Lower leg skin (tissue), 4 donors: ENCODE results near the gene MPST. TPM values are rescaled to one million over a fixed set of nuclear protein-coding genes. Genes with fewer than 3 reads are reported as not detected.

Experiments
- DNase-seq, 2 donors: peaks; one replicate each; pipeline ENCODE4 v3.0.0-alpha.2; 2019; ENCODE audit warnings: low spot score in 2 of 2
- H3K4me3 ChIP-seq: fragments of 200-600 bp; sonication (generic); 2 replicates; pipeline ENCODE4 v1.5.1; 2017; ENCODE audit warnings: mild to moderate bottlenecking, low read depth; ENCODE audit not compliant: poor library complexity, severe bottlenecking
- CTCF ChIP-seq, 3 donors: fragments of 450-650 bp; IDR thresholded peaks; one replicate each; pipeline ENCODE4 v1.5.1; 2016; ENCODE audit warnings: antibody characterized with exemption in 3 of 3, mild to moderate bottlenecking in 3 of 3, moderate library complexity in 2 of 3
- POLR2A ChIP-seq, 2 donors: fragments of 450-650 bp; IDR thresholded peaks; one replicate each; pipeline ENCODE4 v1.6.1; 2016 to 2017; ENCODE audit warnings: antibody characterized with exemption in 2 of 2, mild to moderate bottlenecking in 1 of 2, moderate library complexity in 1 of 2
- WGBS, 2 donors: methylation state at CpG; one replicate each; pipeline ENCODE4 v1.1.5; 2018; 5-methylcytosine and 5-hydroxymethylcytosine counted together
- intact Hi-C: fragments of 100-400 bp; cut with DNase I; formaldehyde crosslinking; loops from one replicate; pipeline ENCODE4 v1.15.0; 2023; ENCODE audit warnings: low total_unique reads
- total RNA-seq, 4 donors: library from RNA; depleted of rRNA; stranded (reverse); fragments of >200 nt; gene quantifications; one replicate each; pipeline ENCODE4 v1.1.0, GENCODE V29; 2016

The MPST gene
- total RNA-seq, 4 donors from 2014 or later = 225 to 336 (median 276) TPM

GRCh38 chr22:37021041-37021440 is 1.5 kb downstream of the MPST start:
- 75 to 81% methylated on average over 5 of the region's 5 CpGs for WGBS, 2 donors
- no peak for DNase-seq
- H3K4me3 ChIP-seq = no peak overlapping the region
- TF ChIP-seq CTCF (IDR thresholded peaks at IDR 0.05) = no peak
- TF ChIP-seq POLR2A (IDR thresholded peaks at IDR 0.05) = no peak
- intact Hi-C loops = no loop called here

GRCh38 chr22:37021710-37022482 is 2.4 kb downstream of the MPST start:
- 58 to 59% methylated on average over 13 of the region's 13 CpGs for WGBS, 2 donors
- intact Hi-C loops = no loop called here
- TF ChIP-seq POLR2A (IDR thresholded peaks at IDR 0.05) (no peak), CTCF (IDR thresholded peaks at IDR 0.05) (no peak)
- no peak for DNase-seq
- no peak overlapping the region for H3K4me3 ChIP-seq

GRCh38 chr22:37022483-37023337 is 3.2 kb downstream of the MPST start:
- 78 to 79% methylated on average over 16 of the region's 16 CpGs for WGBS, 2 donors
- DNase-seq = no peak
- intact Hi-C loops = no loop called here

GRCh38 chr22:37023743-37024338 is 4.3 kb downstream of the MPST start:
- intact Hi-C loops = no loop called here
- DNase-seq = no peak
- H3K4me3 ChIP-seq = no peak overlapping the region
- 95 to 96% methylated on average over 34 of the region's 34 CpGs for WGBS, 2 donors
- TF ChIP-seq POLR2A (IDR thresholded peaks at IDR 0.05) (no peak), CTCF (IDR thresholded peaks at IDR 0.05) (no peak)

More at GRCh38 chr22:37022483-37023337, 3.2 kb downstream of the MPST start:
- H3K4me3 ChIP-seq = no peak overlapping the region
- TF ChIP-seq CTCF (IDR thresholded peaks at IDR 0.05) = no peak
- TF ChIP-seq POLR2A (IDR thresholded peaks at IDR 0.05) = no peak

GRCh38 chr22:37024339-37025157 is 5.0 kb downstream of the MPST start:
- no peak for DNase-seq
- intact Hi-C loops = no loop called here
- no peak overlapping the region for H3K4me3 ChIP-seq
- WGBS, 2 donors = 94% methylated on average over 70 to 71 of the region's 71 CpGs
- TF ChIP-seq POLR2A (IDR thresholded peaks at IDR 0.05) (no peak), CTCF (IDR thresholded peaks at IDR 0.05) (no peak)
